Activated CD4-positive, alpha-beta T cell treated with anti-CD3 and anti-CD28 coated beads, Interleukin-2, amount 50 U/mL, for 16 hours (primary cell): ENCODE measurements around the gene OR5AP2.
A peak's percentile ranks its signal among the peaks of the same experiment; 100 is the strongest.
"Not testable (repeated sequence)": the region's sequence is repeated elsewhere in the genome, so short reads cannot be mapped to it uniquely, and the experiment has no call there.

Experiments
- DNase-seq: peaks from one replicate; pipeline ENCODE4 v3.0.0-alpha.2; 2020

The OR5AP2 gene

DNA sequence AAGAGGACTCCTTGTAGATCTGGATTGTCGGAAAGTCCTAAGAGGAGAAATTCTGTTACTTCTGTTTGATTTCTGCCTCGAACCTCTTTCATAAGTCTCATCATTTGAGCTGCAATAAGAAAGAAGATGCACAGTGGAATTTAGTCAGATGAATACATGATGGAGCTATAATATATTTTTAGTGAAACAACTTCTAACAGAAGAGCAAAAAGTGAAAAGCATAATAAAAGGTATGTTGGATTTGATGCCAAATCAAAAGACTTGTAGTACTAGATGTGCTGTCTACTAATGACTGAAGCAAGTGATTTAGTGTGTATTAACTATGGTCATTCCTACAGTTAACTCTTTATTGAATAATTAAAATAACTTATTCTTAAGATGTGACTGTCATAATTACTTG, at the start of gene OR5AP2:
TSS of gene OR5AP2 (minus strand) at position 101 of the 400 bp plus-strand sequence. CDS start at position 101, 0 bp downstream.
- no peak for DNase-seq

DNA sequence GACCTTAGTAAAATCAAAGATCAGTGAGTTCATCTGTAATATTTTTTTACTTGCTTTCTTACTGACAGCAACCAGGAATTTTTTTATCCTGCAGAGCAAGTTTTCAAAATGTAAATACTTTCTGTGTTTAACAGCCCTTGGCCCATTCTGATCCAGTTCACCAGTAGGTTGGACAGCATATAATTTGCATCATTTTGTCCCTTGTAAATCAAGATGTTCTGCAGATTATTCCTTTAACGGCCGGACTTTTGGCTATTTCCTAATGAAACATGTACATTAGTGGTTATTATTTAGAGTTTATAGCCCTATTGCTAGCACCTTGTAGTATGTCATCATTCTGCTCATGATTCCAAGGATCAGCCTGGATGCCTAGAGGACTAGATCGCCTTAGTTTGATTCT, 48.9 kb upstream of the OR5AP2 start:
- DNase-seq: not testable (repeated sequence)

DNA sequence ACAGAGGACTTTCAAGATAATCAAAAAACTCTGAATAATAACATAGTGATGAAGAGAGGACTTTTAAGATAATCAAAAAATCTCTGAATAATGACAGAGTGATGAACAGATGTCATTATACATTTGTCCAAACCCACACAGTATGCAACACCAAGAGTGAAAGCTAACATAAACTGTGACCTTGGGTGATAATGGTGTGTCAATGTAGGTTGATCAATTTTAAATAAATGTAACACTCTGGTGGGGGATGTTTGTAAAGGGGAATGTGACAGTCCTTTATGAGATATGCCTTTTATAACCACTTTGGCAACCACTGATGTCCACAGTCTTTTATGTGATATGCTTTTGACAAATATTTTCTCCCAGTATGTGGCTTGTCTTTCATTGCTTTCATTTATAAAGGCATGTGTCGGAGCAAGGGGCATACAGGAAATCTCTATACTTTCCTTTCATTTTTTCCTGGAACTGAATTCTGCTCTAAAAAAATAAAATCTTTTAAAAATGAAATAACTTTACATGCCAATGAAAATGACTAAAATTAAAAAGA, 46.4 kb upstream of the OR5AP2 start:
- DNase-seq: no peak

DNA sequence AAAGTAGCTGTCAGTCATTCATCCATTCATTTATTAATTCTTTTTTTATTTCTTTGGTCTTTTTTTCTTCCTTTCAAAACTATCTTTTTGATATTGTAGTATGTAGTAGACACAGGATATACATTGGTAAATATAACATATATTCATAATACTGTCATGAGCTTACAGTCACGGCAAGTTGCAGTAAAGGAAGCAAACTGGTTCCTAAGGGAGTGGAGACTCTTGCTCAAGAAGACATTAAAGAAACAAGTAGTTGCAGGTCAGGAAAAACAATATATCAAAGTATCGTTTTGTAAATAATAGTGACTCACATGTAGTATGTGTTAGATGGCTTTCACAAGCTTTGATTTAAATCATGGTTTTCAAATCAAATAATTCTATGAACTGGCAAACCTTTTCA, 28.7 kb upstream of the OR5AP2 start:
- DNase-seq: no peak

DNA sequence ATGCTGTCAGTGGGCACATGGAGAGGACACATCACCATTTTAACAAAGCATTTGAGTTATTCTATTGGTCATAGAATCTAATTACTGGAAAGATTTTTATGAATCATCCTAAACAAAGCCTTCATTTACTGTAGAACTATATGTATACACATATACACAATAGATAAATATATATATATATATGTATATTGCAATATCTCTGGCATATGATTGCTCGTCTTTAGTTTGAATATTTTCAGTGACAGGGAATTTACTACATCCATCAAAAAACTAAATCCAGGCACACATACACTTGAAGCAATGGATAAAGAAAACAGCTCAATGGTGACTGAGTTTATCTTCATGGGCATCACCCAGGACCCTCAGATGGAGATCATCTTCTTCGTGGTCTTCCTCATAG, 21.1 kb upstream of the OR5AP2 start, which contains the start of gene OR5AR1:
TSS of gene OR5AR1 (plus strand) at position 301 of the 400 bp plus-strand sequence. CDS start at position 301, 0 bp downstream.
- no peak for DNase-seq

DNA sequence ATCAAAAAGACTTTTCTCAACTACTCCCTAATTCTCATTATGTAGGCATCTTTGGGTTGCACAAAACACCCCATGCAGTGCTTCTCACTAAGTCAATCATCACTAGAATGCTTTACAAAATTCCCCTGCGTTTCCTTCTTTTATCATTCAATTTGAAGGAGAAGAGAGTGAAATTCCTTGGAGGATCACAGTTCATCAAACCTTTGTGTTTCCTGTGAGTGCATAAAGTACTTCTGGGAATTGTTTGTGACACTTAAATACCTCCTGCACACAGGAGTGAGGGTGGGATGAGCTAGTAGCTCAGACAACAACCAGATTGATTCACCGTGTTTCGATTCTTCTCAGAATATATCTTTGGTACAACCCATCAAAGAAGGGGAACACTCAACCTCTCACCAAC, 17.5 kb upstream of the OR5AP2 start:
- DNase-seq: no peak

DNA sequence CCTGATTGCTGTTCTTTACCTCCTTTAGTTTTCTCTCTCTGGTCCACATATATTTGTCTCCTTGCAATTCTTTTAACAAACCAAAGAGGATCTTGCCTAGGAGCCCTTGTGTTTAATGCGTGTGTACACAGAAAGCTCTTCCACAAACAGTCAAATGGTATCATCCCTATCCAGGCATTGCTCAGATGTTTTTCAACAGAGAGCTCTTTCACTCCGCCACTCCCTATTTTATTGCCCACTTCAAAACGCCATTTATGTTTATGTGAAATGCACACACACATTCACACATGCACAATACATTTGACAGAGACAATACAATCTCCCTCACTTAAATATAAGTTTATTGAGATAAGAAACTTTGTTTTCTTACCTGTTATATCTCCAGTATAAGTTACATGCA, 4.7 kb downstream of the OR5AP2 start:
- no peak for DNase-seq

DNA sequence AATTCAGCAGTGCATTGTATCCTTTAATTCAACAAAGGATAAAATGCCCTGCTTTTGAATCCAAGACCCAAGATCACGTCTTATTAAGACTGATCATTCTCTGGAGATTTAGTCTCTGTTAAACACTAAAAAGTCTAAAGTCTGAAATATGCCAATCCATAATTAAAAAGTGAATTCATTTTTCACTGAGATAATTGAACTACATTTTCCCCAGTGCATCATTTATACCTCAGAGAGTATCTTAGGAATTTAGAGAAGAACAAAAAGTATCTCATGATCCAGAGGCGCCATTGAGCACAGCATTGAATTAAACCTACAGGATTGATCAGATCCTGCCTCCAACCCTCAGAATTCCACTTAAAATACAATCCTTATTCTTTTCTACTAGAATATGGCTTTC, 5.4 kb downstream of the OR5AP2 start:
- no peak for DNase-seq

DNA sequence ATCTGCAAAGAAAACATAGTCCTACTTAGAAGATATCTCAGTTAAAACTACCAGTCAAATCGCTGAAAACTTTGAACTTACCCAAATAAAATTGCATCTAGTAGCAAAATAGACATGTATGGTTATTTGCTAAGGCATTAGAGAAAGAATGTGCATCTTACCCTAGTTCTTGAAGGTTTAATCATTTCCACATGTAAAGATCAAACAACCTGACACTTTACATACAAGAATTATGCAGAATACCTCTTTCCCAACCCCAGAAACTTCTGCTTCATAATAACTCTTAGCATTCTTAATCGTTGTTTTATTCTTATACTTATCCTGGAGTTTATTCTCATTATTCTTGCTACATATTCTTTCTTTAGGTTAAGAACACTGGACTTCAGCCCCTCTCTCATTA, 9.9 kb downstream of the OR5AP2 start:
- DNase-seq: no peak

DNA sequence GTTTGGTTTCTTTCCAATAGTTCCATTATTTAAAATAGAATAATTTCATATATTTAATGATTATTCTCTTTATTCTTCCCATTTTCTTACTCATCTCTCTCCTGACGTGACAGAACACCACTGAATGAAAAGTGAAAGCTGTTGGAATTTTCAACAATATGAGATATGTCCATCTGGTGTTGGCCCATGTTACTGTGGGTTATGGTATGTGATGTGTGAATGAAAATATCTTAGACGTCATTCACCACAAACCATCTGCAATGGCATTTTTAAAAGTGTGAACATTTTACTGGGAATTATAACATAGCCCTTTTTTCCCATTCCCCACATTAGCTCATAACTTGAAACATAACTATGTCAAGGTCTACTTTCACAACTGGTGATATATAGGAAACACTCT, 16.3 kb downstream of the OR5AP2 start:
- DNase-seq: no peak

DNA sequence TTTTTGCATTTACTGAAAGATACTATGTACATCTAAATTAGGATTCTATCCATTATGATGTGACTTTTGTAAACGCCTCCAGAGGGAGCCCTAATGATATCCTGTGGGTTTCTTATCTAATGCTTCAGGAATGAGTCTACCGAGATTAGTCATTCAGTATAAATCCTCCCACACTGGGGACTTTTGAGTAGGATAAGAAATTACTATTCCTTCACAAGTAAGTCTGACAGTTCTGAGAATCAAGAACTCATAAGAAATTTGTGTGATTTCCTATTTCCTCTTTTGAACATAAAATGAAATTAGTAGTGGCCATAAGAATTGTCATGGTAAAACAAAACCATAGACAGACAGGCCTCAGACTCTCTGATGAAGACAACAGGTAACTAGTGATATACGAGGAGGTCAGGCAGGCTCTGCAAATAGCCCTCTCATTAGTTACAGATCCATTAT, 17.6 kb downstream of the OR5AP2 start:
- peak; percentile 41 for DNase-seq

DNA sequence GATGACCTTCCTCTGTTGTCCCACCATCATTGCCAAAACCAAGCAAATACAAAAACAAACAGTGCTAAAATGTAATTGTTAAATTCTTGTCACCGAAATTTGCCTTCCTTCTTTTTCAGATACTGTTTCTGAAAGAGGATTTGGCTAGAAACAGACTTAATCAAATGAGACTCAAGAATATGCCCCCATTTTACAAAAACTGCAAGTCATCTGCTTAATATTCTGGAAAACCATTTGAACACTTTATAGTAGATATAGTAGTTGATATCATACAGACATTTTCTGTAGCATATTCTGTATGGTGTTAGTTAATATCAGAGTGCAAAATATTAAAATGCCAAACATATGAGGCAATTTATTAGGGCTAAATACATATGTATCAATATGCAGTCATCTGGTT, 31.1 kb downstream of the OR5AP2 start:
- DNase-seq: no peak

DNA sequence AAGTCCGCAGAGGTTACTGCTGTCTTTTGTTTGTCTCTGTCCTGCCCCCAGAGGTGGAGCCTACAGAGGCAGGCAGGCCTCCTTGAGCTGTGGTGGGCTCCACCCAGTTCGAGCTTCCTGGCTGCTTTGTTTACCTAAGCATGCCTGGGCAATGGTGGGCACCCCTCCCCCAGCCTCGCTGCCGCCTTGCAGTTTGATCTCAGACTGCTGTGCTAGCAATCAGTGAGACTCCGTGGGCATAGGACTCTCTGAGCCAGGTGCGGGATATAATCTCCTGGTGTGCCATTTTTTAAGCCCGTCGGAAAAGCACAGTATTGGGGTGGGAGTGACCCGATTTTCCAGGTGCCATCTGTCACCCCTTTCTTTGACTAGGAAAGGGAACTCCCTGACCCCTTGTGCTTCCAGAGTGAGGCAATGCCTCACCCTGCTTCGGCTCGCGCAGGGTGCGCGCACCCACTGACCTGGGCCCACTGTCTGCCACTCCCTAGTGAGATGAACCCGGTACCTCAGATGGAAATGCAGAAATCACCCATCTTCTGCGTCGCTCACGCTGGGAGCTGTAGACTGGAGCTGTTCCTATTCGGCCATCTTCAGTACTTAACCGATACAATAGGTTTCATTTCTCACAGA, 50.0 kb downstream of the OR5AP2 start:
- DNase-seq: not testable (repeated sequence)
